ENCODE data around the gene PHOX2B.

- TF ChIP-seq TCF4 (CRISPR knock-in tag; IDR thresholded peaks at IDR 0.05; ENCODE audit: borderline replicate concordance) (no peak), RARB (CRISPR knock-in tag; IDR thresholded peaks at IDR 0.05) (no peak), ZFP3 (CRISPR knock-in tag; IDR thresholded peaks at IDR 0.05) (no peak), ZNF8 (CRISPR knock-in tag; IDR thresholded peaks at IDR 0.05) (no peak), ARNTL (CRISPR knock-in tag; IDR thresholded peaks at IDR 0.05; ENCODE audit: borderline replicate concordance, low read depth) (no peak), TOX (CRISPR knock-in tag; IDR thresholded peaks at IDR 0.05; ENCODE audit: borderline replicate concordance) (no peak)
These were observed 16.9 kb downstream of the PHOX2B start for GRCh38 chr4:41731569-41732126.
